AG04450 (cell line): ENCODE data around the gene JMJD6. TPM values are rescaled to one million over a fixed set of nuclear protein-coding genes. Genes with fewer than 3 reads are reported as not detected.

Experiments used
- CTCF ChIA-PET: fragments of 300-600, 350-600 bp; formaldehyde crosslinking; extraction: SDS; loops from one replicate; lab custom pipeline; 2022; ENCODE audit warnings: antibody characterized with exemption, inconsistent platforms; lab: Charles Lee
- POLR2A ChIA-PET: fragments of 350-600 bp; formaldehyde crosslinking; extraction: SDS; loops from one replicate; lab custom pipeline; 2021; ENCODE audit warnings: antibody characterized with exemption, inconsistent platforms; lab: Yijun Ruan, JAX
- DNase-seq: peaks from one replicate; pipeline ENCODE4 v3.0.0-alpha.2; 2011; ENCODE audit warnings: low read depth, low spot score
- H3K27ac ChIP-seq: one replicate; pipeline ENCODE4 v1.5.1; 2012; ENCODE audit warnings: low read depth, low read length, control low read depth
- H3K27me3 ChIP-seq: one replicate; pipeline ENCODE4 v1.6.0; 2012; ENCODE audit warnings: low read length; ENCODE audit not compliant: control insufficient read depth, insufficient read depth
- H3K4me3 ChIP-seq: 2 replicates; pipeline ENCODE4 v1.5.1; 2011; ENCODE audit warnings: mild to moderate bottlenecking, low read depth, low read length, control low read depth
- H3K9me3 ChIP-seq: 2 replicates; pipeline ENCODE4 v1.5.1; 2012; ENCODE audit warnings: low read length; ENCODE audit not compliant: control insufficient read depth, insufficient read depth
- polyA plus RNA-seq: library from polyadenylated mRNA; depleted of rRNA; stranded (reverse); fragments of >200 nt; gene quantifications from 2 replicates; pipeline ENCODE4 v1.2.3, GENCODE V29; 2011
- TF ChIP-seq, protein P1 (sequence below): IDR thresholded peaks from 2 replicates; pipeline ENCODE4 v1.5.1; 2011; ENCODE audit warnings: low read depth, low read length, control low read depth, inconsistent platforms

JMJD6 gene
- polyA plus RNA-seq, 1 experiment = 12.4 TPM

DNA sequence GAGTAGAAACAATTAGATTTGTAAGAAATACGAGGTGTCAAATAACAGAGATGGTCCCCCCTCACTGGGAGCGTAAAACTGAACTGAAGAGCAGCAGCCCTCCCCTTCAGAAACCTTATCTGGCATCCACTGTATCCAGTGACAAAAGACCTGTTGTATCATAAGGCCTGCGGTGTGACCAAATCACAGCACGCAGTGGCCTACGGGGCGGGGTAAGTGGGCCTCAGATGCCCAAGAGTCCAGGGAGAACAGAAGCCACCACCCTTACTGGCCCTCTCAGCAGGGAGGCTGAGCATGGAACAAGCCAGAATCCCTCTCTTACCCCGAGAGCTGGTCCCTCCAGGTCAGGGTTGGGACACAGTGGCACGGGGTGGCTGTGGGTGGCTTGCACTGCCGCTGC is 5.5 kb downstream of the JMJD6 start:
- Histone ChIP-seq H3K4me3 (no peak overlapping the region), H3K9me3 (no peaks in the 10 kb centered on the region; the same call in 1 of the 2 replicates), H3K27me3 (no peaks in the 10 kb centered on the region), H3K27ac (no peak overlapping the region)
- ChIA-PET POLR2A (no interaction called here), CTCF (no interaction called here)
- TF ChIP-seq, protein P1, sequence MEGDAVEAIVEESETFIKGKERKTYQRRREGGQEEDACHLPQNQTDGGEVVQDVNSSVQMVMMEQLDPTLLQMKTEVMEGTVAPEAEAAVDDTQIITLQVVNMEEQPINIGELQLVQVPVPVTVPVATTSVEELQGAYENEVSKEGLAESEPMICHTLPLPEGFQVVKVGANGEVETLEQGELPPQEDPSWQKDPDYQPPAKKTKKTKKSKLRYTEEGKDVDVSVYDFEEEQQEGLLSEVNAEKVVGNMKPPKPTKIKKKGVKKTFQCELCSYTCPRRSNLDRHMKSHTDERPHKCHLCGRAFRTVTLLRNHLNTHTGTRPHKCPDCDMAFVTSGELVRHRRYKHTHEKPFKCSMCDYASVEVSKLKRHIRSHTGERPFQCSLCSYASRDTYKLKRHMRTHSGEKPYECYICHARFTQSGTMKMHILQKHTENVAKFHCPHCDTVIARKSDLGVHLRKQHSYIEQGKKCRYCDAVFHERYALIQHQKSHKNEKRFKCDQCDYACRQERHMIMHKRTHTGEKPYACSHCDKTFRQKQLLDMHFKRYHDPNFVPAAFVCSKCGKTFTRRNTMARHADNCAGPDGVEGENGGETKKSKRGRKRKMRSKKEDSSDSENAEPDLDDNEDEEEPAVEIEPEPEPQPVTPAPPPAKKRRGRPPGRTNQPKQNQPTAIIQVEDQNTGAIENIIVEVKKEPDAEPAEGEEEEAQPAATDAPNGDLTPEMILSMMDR = no peak
- no peak for DNase-seq

DNA sequence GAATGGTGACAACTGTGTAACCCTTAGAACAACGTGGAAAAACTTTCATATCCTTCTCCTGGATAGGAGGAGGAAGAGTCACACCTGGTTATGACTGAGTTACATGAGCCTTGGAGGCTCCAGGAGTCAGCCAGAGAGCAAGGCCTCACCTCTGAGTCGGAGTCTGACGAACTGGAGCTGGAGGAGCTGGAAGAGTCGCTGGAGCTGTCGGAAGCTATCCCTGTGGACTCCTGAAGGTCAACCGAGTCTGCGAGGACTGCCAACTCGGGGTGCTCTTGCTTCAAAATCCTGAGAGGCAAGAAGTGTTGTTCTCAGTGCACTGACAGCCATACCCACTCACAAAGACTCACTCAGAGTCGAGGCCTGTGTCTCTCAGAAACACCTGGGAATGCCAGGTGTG is 6.2 kb downstream of the JMJD6 start:
- ChIA-PET POLR2A (interaction anchor here (0.6 kb wide), 1 partner anchor 191 kb away, joined by 3 read pairs; no protein-coding TSS in a partner anchor), CTCF (no interaction called here)
- H3K9me3 ChIP-seq = no peaks in the 10 kb centered on the region
- H3K4me3 ChIP-seq = no peak overlapping the region
- TF ChIP-seq, protein P1 = no peak
- no peaks in the 10 kb centered on the region for H3K27me3 ChIP-seq
- no peak for DNase-seq
- no peak overlapping the region for H3K27ac ChIP-seq

- no peak overlapping the region for H3K4me3 ChIP-seq
- POLR2A ChIA-PET = no interaction called here
- TF ChIP-seq, protein P1 = no peak
- CTCF ChIA-PET = no interaction called here
- H3K27me3 ChIP-seq = no peaks in the 10 kb centered on the region
- H3K9me3 ChIP-seq = no peaks in the 10 kb centered on the region
- H3K27ac ChIP-seq = peak overlapping the region; percentile 11
- no peak for DNase-seq
These were observed 7.9 kb downstream of the JMJD6 start for GRCh38 chr17:76718516-76718915.

GRCh38 chr17:76716839-76717215 is 9.6 kb downstream of the JMJD6 start:
- peak; percentile 73 for DNase-seq
- Histone ChIP-seq H3K27ac (peak overlapping the region; percentile 98), H3K9me3 (no peaks in the 10 kb centered on the region), H3K4me3 (no peak overlapping the region), H3K27me3 (no peaks in the 10 kb centered on the region)
- ChIA-PET CTCF (interaction anchor here (0.7 to 2.1 kb wide), 5 partner anchors 11 to 194 kb away, joined by 3 to 10 read pairs (median 4); no protein-coding TSS in a partner anchor), POLR2A (interaction anchor here (1.0 to 2.4 kb wide), 9 partner anchors 9 to 206 kb away, joined by 3 to 19 read pairs (median 8); partner anchors contain the start of genes JMJD6, METTL23, MFSD11 and PRCD)
- TF ChIP-seq, protein P1 = no peak

- TF ChIP-seq, protein P1 = no peak
- H3K27ac ChIP-seq = peak overlapping the region; percentile 98
- DNase-seq = peak; percentile 90
- H3K27me3 ChIP-seq = no peaks in the 10 kb centered on the region
- H3K4me3 ChIP-seq = no peak overlapping the region
- ChIA-PET POLR2A (interaction anchor here (1.0 to 2.4 kb wide), 8 partner anchors 10 to 205 kb away, joined by 3 to 19 read pairs (median 8); partner anchors contain the start of genes JMJD6, METTL23, MFSD11 and PRCD), CTCF (interaction anchor here (0.8 to 2.9 kb wide), 6 partner anchors 9 to 193 kb away, joined by 3 to 14 read pairs (median 6); partner anchors contain the start of genes JMJD6 and METTL23)
- H3K9me3 ChIP-seq = no peaks in the 10 kb centered on the region
These were observed 10.1 kb downstream of the JMJD6 start for GRCh38 chr17:76716146-76716838.
